ENCODE measurements around the gene ANKRD42. TPM values are rescaled to one million over a fixed set of nuclear protein-coding genes. Genes with fewer than 3 reads are reported as not detected.

The ANKRD42 gene
- total and polyA plus RNA-seq, 9 of the 15 experiments (the other 6 are each of a cell fraction or from before 2014, with no cell fraction given), result 2.8 to 9.1 (median 6.1) TPM

- TF ChIP-seq HOMEZ (CRISPR knock-in tag; IDR thresholded peaks at IDR 0.05), result no peak
- TF ChIP-seq BRCA1 (IDR thresholded peaks at IDR 0.05), result no peak
- TF ChIP-seq BRCA1 (CRISPR knock-in tag; IDR thresholded peaks at IDR 0.05), result no peak
- TF ChIP-seq PTBP1 (IDR thresholded peaks at IDR 0.05; ENCODE audit: low read depth, low read length), result no peak
- no peak for TF ChIP-seq DIDO1 (tag; IDR thresholded peaks at IDR 0.05; ENCODE audit: low read depth)
- TF ChIP-seq HCFC1 (IDR thresholded peaks at IDR 0.05; ENCODE audit: low read depth, low read length), result no peak
- TF ChIP-seq TBP (optimal IDR thresholded peaks at IDR 0.05; ENCODE audit: low read depth, low read length), result peak; percentile 36
- TF ChIP-seq ZNF143 (CRISPR knock-in tag; IDR thresholded peaks at IDR 0.05), result no peak
- no peak for TF ChIP-seq NFRKB (IDR thresholded peaks at IDR 0.05; ENCODE audit: low read depth)
- peak; percentile 96 for TF ChIP-seq ZNF24 (IDR thresholded peaks at IDR 0.05)
- TF ChIP-seq ZNF436 (CRISPR knock-in tag; IDR thresholded peaks at IDR 0.05), result no peak
- no peak for TF ChIP-seq ZNF41 (CRISPR knock-in tag; conservative IDR thresholded peaks at IDR 0.05)
- TF ChIP-seq SRSF3 (IDR thresholded peaks at IDR 0.05; ENCODE audit: insufficient read depth, low read length), result no peak
- no peak for TF ChIP-seq PHB2 (IDR thresholded peaks at IDR 0.05; ENCODE audit: low read depth)
- 0 out of 2 replicates have a peak, but pooled peaks have one; percentile 32 for TF ChIP-seq FOXP1 (CRISPR knock-in tag; IDR thresholded peaks at IDR 0.05)
- no peak for TF ChIP-seq ZNF212 (CRISPR knock-in tag; IDR thresholded peaks at IDR 0.05)
- TF ChIP-seq U2AF2 (optimal IDR thresholded peaks at IDR 0.05; ENCODE audit: low read depth, low read length), result no peak
- no peak for TF ChIP-seq SP1 (CRISPR knock-in tag; IDR thresholded peaks at IDR 0.05)
- no peak for TF ChIP-seq KLF1 (tag; IDR thresholded peaks at IDR 0.05)
- no peak for TF ChIP-seq ZNF511 (CRISPR knock-in tag; IDR thresholded peaks at IDR 0.05)
- no peak for TF ChIP-seq ELF2 (CRISPR knock-in tag; IDR thresholded peaks at IDR 0.05)
- peak; percentile 74; the same call in 1 of the 2 replicates for TF ChIP-seq LEF1 (IDR thresholded peaks at IDR 0.05)
- 0 out of 4 replicates have a peak, but pooled peaks of 1 of the 2 experiments have one; percentile 37 for TF ChIP-seq HDAC1 (IDR thresholded peaks at IDR 0.05)
- no peak for TF ChIP-seq ZNF217 (CRISPR knock-in tag; IDR thresholded peaks at IDR 0.05)
- TF ChIP-seq ZNF174 (CRISPR knock-in tag; IDR thresholded peaks at IDR 0.05), result no peak
- TF ChIP-seq PHF20 (IDR thresholded peaks at IDR 0.05; ENCODE audit: partially characterized antibody), result no peak
- no peak for TF ChIP-seq NR4A1 (CRISPR knock-in tag; IDR thresholded peaks at IDR 0.05)
- no peak for TF ChIP-seq NR4A1 (tag; IDR thresholded peaks at IDR 0.05)
- TF ChIP-seq ZNF586 (CRISPR knock-in tag; conservative IDR thresholded peaks at IDR 0.05), result no peak
- no peak for TF ChIP-seq ZNF408 (CRISPR knock-in tag; IDR thresholded peaks at IDR 0.05; ENCODE audit: low read depth)
- no peak for TF ChIP-seq SMARCB1 (IDR thresholded peaks at IDR 0.05; ENCODE audit: insufficient read length, low read depth)
- 0 out of 2 replicates have a peak, but pooled peaks have one; percentile 49 for TF ChIP-seq DMBX1 (CRISPR knock-in tag; IDR thresholded peaks at IDR 0.05; ENCODE audit: borderline replicate concordance)
These were observed 42.1 kb upstream of the ANKRD42 start (continued) for GRCh38 chr11:83151274-83151977.
